Peyer's patch (tissue), 4 donors: ENCODE data around the gene UTRN. TPM values are rescaled to one million over a fixed set of nuclear protein-coding genes. Genes with fewer than 3 reads are reported as not detected.

ENCODE experiments used
- DNase-seq, 3 donors: peaks; one replicate each; pipeline ENCODE4 v3.0.0-alpha.2; 2017 to 2019
- H3K27ac ChIP-seq, 4 donors: fragments of 200-600 bp; sonication (generic); one replicate each; pipeline ENCODE4 v1.5.1; 2016 to 2019
- H3K27me3 ChIP-seq, 2 donors: fragments of 200-600 bp; sonication (generic); one replicate each; pipeline ENCODE4 v1.5.1; 2019
- H3K36me3 ChIP-seq, 3 donors: fragments of 200-600 bp; sonication (generic); one replicate each; pipeline ENCODE4 v1.5.1; 2016 to 2019
- H3K4me1 ChIP-seq, 4 donors: fragments of 200-600 bp; sonication (generic); one replicate each; pipeline ENCODE4 v1.5.1; 2016 to 2019
- H3K4me3 ChIP-seq, 4 donors: fragments of 200-600 bp; sonication (generic); 1 replicate in 3 of 4; 2 replicates in 1 of 4; pipeline ENCODE4 v1.5.1; 2016 to 2019; ENCODE audit warnings: mild to moderate bottlenecking in 1 of 4
- H3K9me3 ChIP-seq, 4 donors: fragments of 200-600 bp; sonication (generic); one replicate each; pipeline ENCODE4 v1.5.1; 2016 to 2019; ENCODE audit warnings: mild to moderate bottlenecking in 1 of 4
- POLR2A ChIP-seq, 2 donors: fragments of 450-650 bp; IDR thresholded peaks; one replicate each; pipeline ENCODE4 v1.5.1; 2017; ENCODE audit warnings: antibody characterized with exemption in 2 of 2, mild to moderate bottlenecking in 2 of 2, moderate library complexity in 2 of 2
- total RNA-seq, 4 donors: library from RNA; depleted of rRNA; stranded (reverse); fragments of >200 nt; gene quantifications; one replicate each; pipeline ENCODE4 v1.1.0, GENCODE V29; 2016
- TF ChIP-seq, protein P1 (sequence below), 6 experiments: fragments of 450-650 bp in 4 of 6; fragments of 200-600 bp in 2 of 6; sonication (generic) in 1 of 6; IDR thresholded peaks; one replicate each; pipeline ENCODE4 v1.5.1; 2017 to 2019; ENCODE audit warnings: antibody characterized with exemption in 6 of 6, mild to moderate bottlenecking in 3 of 6, moderate library complexity in 1 of 6

The UTRN gene
- total RNA-seq, 4 donors from 2014 or later, result 61.1 to 579 (median 115) TPM

DNA sequence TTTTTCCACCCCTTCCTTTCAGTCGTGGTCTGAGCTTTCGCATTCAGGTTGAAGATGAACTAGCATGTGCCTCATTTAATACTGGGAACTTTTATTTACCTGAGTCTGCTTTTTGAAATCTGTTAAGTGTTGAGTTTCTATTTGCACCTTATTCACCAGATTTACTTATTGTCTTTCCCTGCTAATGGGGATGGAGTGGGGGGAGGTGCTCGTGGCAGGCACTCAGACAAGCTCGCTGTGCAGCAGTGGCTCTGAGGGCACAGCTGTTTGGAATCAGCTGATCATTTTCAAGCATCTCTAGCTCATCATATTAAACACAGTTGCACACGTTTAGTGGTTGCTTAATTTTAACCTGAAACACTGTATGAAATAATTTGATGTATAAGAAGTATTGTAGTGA, 35.6 kb downstream of the UTRN start:
- H3K27me3 ChIP-seq, result no peaks in the 10 kb centered on the region
- H3K36me3 ChIP-seq, result no peaks in the 10 kb centered on the region
- H3K9me3 ChIP-seq, result no peaks in the 10 kb centered on the region
- H3K4me3 ChIP-seq, result no peak overlapping the region
- TF ChIP-seq, protein P1, sequence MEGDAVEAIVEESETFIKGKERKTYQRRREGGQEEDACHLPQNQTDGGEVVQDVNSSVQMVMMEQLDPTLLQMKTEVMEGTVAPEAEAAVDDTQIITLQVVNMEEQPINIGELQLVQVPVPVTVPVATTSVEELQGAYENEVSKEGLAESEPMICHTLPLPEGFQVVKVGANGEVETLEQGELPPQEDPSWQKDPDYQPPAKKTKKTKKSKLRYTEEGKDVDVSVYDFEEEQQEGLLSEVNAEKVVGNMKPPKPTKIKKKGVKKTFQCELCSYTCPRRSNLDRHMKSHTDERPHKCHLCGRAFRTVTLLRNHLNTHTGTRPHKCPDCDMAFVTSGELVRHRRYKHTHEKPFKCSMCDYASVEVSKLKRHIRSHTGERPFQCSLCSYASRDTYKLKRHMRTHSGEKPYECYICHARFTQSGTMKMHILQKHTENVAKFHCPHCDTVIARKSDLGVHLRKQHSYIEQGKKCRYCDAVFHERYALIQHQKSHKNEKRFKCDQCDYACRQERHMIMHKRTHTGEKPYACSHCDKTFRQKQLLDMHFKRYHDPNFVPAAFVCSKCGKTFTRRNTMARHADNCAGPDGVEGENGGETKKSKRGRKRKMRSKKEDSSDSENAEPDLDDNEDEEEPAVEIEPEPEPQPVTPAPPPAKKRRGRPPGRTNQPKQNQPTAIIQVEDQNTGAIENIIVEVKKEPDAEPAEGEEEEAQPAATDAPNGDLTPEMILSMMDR (IDR thresholded peaks at IDR 0.05), result no peak
- H3K4me1 ChIP-seq, result no peaks in the 10 kb centered on the region
- no peak overlapping the region for H3K27ac ChIP-seq
- DNase-seq, result no peak

DNA sequence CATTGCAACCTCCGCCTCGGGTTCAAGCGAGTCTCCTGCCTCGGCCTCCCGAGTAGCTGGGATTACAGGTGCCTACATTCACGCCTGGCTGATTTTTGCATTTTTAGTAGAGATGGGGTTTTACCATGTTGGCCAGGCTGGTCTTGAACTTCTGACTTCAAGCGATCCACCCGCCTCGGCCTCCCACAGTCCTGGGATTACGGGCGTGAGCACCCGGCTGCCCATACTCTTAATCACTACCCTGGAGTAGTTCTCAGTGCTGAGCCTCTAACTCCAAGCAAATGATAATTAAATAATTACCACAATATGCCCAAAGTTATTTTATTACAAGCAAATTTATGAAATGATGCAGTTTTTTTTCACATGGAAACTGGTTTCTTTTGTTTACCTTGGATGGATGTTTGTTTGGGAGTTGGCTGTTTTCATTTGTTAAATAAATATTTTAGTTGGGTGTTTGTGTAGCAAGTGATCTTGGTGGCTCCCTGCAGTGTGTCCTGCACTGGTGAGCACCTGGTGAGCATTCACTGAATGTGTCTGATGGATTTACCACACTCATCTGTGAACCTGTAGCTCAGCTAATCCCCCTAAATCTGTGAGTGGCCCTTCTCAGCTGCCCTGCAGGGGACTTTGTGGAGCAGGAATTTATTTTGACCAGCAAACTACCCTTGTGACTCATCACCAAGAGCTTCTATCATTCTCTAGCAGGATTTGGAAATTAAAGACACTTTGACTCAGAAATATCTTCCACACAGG, 36.9 kb downstream of the UTRN start:
- no peak for TF ChIP-seq POLR2A (IDR thresholded peaks at IDR 0.05)
- TF ChIP-seq, protein P1 (IDR thresholded peaks at IDR 0.05), result no peak
- Histone ChIP-seq H3K4me3 (no peak overlapping the region), H3K27ac (no peak overlapping the region), H3K27me3 (no peaks in the 10 kb centered on the region), H3K36me3 (no peaks in the 10 kb centered on the region), H3K9me3 (no peaks in the 10 kb centered on the region), H3K4me1 (no peaks in the 10 kb centered on the region)
- DNase-seq, result no peak

DNA sequence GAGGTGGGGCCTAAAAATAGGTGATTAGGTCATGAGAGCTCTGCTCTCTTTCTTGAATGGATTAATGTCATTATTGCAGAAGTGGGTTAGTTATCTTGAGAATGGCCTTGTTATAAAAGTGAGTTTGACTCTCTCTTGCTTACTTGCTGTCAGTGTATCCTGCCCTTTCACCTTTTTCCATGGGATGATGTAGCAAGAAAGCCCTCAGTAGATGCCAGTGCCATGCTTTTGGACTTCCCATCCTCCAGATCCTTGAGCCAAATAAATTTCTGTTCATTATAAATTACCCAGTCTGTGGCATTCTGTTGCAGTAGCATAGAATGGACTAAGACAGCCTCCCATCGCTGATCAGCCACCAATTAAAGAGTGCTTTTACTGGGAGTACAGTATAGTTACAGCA, 40.1 kb downstream of the UTRN start:
- no peak overlapping the region for H3K4me3 ChIP-seq
- no peaks in the 10 kb centered on the region for H3K9me3 ChIP-seq
- no peaks in the 10 kb centered on the region for H3K27me3 ChIP-seq
- H3K4me1 ChIP-seq, result no peaks in the 10 kb centered on the region
- no peaks in the 10 kb centered on the region for H3K36me3 ChIP-seq
- H3K27ac ChIP-seq, result no peak overlapping the region
- DNase-seq, result no peak
- TF ChIP-seq POLR2A (IDR thresholded peaks at IDR 0.05), result no peak
- TF ChIP-seq, protein P1 (IDR thresholded peaks at IDR 0.05), result no peak

DNA sequence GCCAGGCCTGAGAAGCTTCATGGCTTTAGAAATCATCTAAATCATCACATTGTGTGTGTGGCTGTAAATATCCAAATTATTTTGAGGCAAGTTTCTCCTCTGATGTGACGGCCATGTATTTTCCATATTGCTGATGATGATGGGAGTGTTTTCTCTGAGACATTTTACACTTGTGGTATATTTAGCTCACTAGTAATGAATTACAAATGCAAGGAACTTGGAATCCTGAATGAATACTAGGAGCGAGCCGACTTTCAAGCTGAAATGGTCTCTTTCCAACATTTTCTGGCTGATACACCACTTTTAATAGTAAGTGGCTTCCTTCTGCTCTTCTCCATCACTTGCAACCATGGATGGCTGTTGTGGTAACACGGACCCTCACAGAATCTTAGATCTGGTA, 41.3 kb downstream of the UTRN start:
- Histone ChIP-seq H3K27me3 (no peaks in the 10 kb centered on the region), H3K36me3 (no peaks in the 10 kb centered on the region), H3K27ac (no peak overlapping the region), H3K4me3 (no peak overlapping the region), H3K9me3 (no peaks in the 10 kb centered on the region), H3K4me1 (no peaks in the 10 kb centered on the region)
- no peak for TF ChIP-seq POLR2A (IDR thresholded peaks at IDR 0.05)
- TF ChIP-seq, protein P1 (IDR thresholded peaks at IDR 0.05), result no peak
- no peak for DNase-seq

DNA sequence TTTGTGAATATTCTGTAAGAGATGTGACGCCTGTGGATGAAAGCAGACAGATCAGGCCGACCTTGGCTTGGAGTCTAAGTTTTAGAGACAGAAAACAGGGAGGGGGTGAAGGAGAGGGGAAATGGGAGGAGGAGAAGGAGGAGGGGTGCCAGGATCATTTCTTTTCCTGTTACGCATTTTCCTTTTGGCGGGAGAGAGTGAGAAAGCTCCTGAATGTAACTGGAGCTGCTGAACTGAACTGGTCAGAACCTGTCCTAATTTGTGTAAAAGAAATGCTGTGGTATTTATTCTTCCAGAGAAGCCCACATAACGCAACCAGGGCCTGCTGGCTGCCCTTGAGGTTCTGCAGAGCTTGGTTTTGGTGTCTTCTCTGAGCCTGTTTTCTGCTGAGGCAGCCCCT, 41.9 kb downstream of the UTRN start:
- Histone ChIP-seq H3K36me3 (no peaks in the 10 kb centered on the region), H3K9me3 (no peaks in the 10 kb centered on the region), H3K4me1 (no peaks in the 10 kb centered on the region), H3K27me3 (no peaks in the 10 kb centered on the region), H3K4me3 (no peak overlapping the region), H3K27ac (peak overlapping the region in 1 of 4 donors; percentile 1)
- TF ChIP-seq POLR2A (IDR thresholded peaks at IDR 0.05), result no peak
- TF ChIP-seq, protein P1 (IDR thresholded peaks at IDR 0.05), result no peak
- DNase-seq, result no peak
